NCI-H1092 (cell line): ENCODE data around the gene NBEAL2.

Experiments
- DNase-seq: peaks from one replicate; lab custom pipeline; 2025; lab: John Stamatoyannopoulos, UW

NBEAL2 gene

GRCh38 chr3:46965151-46965550 lies 14.3 kb upstream of the NBEAL2 start:
- DNase-seq = no peak

GRCh38 chr3:46966811-46967210 lies 12.7 kb upstream of the NBEAL2 start:
- DNase-seq = no peak

GRCh38 chr3:46968783-46969428 lies 10.6 kb upstream of the NBEAL2 start:
- DNase-seq = no peak

GRCh38 chr3:46970391-46971091 lies 8.9 kb upstream of the NBEAL2 start:
- DNase-seq = no peak

- DNase-seq = no peak
These were observed 8.3 kb upstream of the NBEAL2 start for GRCh38 chr3:46971151-46971550.

- no peak for DNase-seq
These were observed 7.7 kb upstream of the NBEAL2 start for GRCh38 chr3:46971742-46972141.

GRCh38 chr3:46972396-46972795 lies 7.1 kb upstream of the NBEAL2 start:
- no peak for DNase-seq

GRCh38 chr3:46974421-46975171 lies 4.9 kb upstream of the NBEAL2 start:
- DNase-seq = no peak

GRCh38 chr3:46976326-46977190 lies 2.9 kb upstream of the NBEAL2 start, which contains the start of gene CCDC12:
TSS of gene CCDC12 (minus strand) at chr3:46976745. CDS start at chr3:46976732, 13 bp downstream.
- DNase-seq = peak; percentile 93

GRCh38 chr3:46977811-46978195 lies 1.7 kb upstream of the NBEAL2 start:
- no peak for DNase-seq

GRCh38 chr3:46978381-46978780 lies 1.1 kb upstream of the NBEAL2 start:
- DNase-seq = no peak

GRCh38 chr3:46979958-46980497 lies 562 bp downstream of the NBEAL2 start:
- DNase-seq = no peak

GRCh38 chr3:46981932-46982471 lies 2.5 kb downstream of the NBEAL2 start:
- no peak for DNase-seq

- no peak for DNase-seq
These were observed 3.1 kb downstream of the NBEAL2 start for GRCh38 chr3:46982546-46982945.

- DNase-seq = no peak
These were observed 5.4 kb downstream of the NBEAL2 start for GRCh38 chr3:46984591-46985459.

- DNase-seq = no peak
These were observed 6.1 kb downstream of the NBEAL2 start for GRCh38 chr3:46985588-46985987.

GRCh38 chr3:46986055-46986730 lies 6.7 kb downstream of the NBEAL2 start:
- no peak for DNase-seq

GRCh38 chr3:46986782-46987310 lies 7.4 kb downstream of the NBEAL2 start:
- DNase-seq = no peak

- DNase-seq = no peak
These were observed 7.9 kb downstream of the NBEAL2 start for GRCh38 chr3:46987319-46987742.
